HFF-Myc (cell line): ENCODE data around the gene MORN1.
"Not testable (repeated sequence)": the region's sequence is repeated elsewhere in the genome, so short reads cannot be mapped to it uniquely, and the experiment has no call there.

Source experiments
- DNase-seq: peaks from one replicate; pipeline ENCODE4 v3.0.0-alpha.2; 2011; ENCODE audit warnings: low read depth; ENCODE audit errors: extremely low read depth
- H3K4me3 ChIP-seq: replicated peaks from 2 replicates; pipeline ENCODE4 v1.5.1; 2011; ENCODE audit warnings: low read depth, mild to moderate bottlenecking, control low read depth, low read length
- CTCF ChIP-seq: IDR thresholded peaks from 2 replicates; pipeline ENCODE4 v1.5.1; 2012; ENCODE audit warnings: mild to moderate bottlenecking, low read depth, low read length, control low read depth; ENCODE audit errors: missing control alignments

The MORN1 gene

GRCh38 chr1:2391041-2391930 is at the start of gene MORN1, which contains the start of gene RER1:
Gene MORN1, minus strand, starts transcription at chr1:2391554. Its CDS starts 21 bp downstream, at chr1:2391533.
Gene RER1, plus strand, starts transcription at chr1:2391841. Its CDS starts 3,950 bp downstream, at chr1:2395791.
- no peak for TF ChIP-seq CTCF
- peak within 1 kb of the TSS; percentile 93 for H3K4me3 ChIP-seq
- DNase-seq, result peak; percentile 91

- DNase-seq, H3K4me3 ChIP-seq: not testable (repeated sequence)
Observed at GRCh38 chr1:2440346-2440745, 49.0 kb upstream of the MORN1 start.

GRCh38 chr1:2439369-2439768 is 48.0 kb upstream of the MORN1 start:
- no peak overlapping the region for H3K4me3 ChIP-seq
- TF ChIP-seq CTCF, result no peak
- DNase-seq, result no peak

- TF ChIP-seq CTCF, result no peak
Observed at GRCh38 chr1:2438641-2439040, 47.3 kb upstream of the MORN1 start.

GRCh38 chr1:2438038-2438437 is 46.7 kb upstream of the MORN1 start:
- TF ChIP-seq CTCF, result no peak

More at GRCh38 chr1:2438641-2439040, 47.3 kb upstream of the MORN1 start:
- no peak overlapping the region for H3K4me3 ChIP-seq
- DNase-seq, result no peak

GRCh38 chr1:2437617-2438016 is 46.3 kb upstream of the MORN1 start:
- DNase-seq, result no peak
- no peak for TF ChIP-seq CTCF
- no peak overlapping the region for H3K4me3 ChIP-seq

More at GRCh38 chr1:2438038-2438437, 46.7 kb upstream of the MORN1 start:
- DNase-seq, result no peak
- no peak overlapping the region for H3K4me3 ChIP-seq

- no peak for TF ChIP-seq CTCF
- DNase-seq, result no peak
- no peak overlapping the region for H3K4me3 ChIP-seq
Observed at GRCh38 chr1:2436876-2437275, 45.5 kb upstream of the MORN1 start.
